ENCODE data around the gene PPM1F. TPM values are rescaled to one million over a fixed set of nuclear protein-coding genes. Genes with fewer than 3 reads are reported as not detected.

PPM1F gene
- total RNA-seq, 2 experiments from 2014 or later = 15.3 to 15.7 TPM

- no peaks in the 10 kb centered on the region for H3K4me1 Mint-ChIP-seq (ENCODE audit: low read depth)
- H3K9me3 Mint-ChIP-seq (ENCODE audit: insufficient read depth) = no peaks in the 10 kb centered on the region
- DNase-seq = no peak
- no peak overlapping the region for H3K27ac Mint-ChIP-seq
- POLR2A ChIA-PET = no interaction called here
- no peak overlapping the region for H3K4me3 Mint-ChIP-seq
- CTCF ChIA-PET = interaction anchor here (0.6 to 1.0 kb wide), 2 partner anchors 14 to 21 kb away, joined by 3 read pairs; no protein-coding TSS in a partner anchor
- no peaks in the 10 kb centered on the region for H3K27me3 Mint-ChIP-seq (ENCODE audit: low read depth)
- ATAC-seq = no peak
- H3K36me3 Mint-ChIP-seq (ENCODE audit: low read depth) = peaks cover 12% of the 10 kb centered on the region
Observed at GRCh38 chr22:21958360-21959273, 6.0 kb upstream of the PPM1F start.

GRCh38 chr22:21951931-21952465, 650 bp downstream of the PPM1F start:
- H3K4me1 Mint-ChIP-seq (ENCODE audit: low read depth) = peaks cover 13% of the 10 kb centered on the region
- H3K36me3 Mint-ChIP-seq (ENCODE audit: low read depth) = peaks cover 3% of the 10 kb centered on the region
- DNase-seq = peak; percentile 47
- CTCF ChIA-PET = interaction anchor here (0.7 to 7.9 kb wide), 27 partner anchors 7 to 396 kb away, joined by 3 to 138 read pairs (median 4); partner anchors contain the start of genes TOP3B and YPEL1
- peak; percentile 16 for ATAC-seq
- H3K4me3 Mint-ChIP-seq = peak overlapping the region; percentile 85
- peak overlapping the region; percentile 57 for H3K27ac Mint-ChIP-seq
- no peaks in the 10 kb centered on the region for H3K9me3 Mint-ChIP-seq (ENCODE audit: insufficient read depth)
- POLR2A ChIA-PET = interaction anchor here (1.0 to 1.9 kb wide), 2 partner anchors 14 to 17 kb away, joined by 3 to 6 read pairs; no protein-coding TSS in a partner anchor
- no peaks in the 10 kb centered on the region for H3K27me3 Mint-ChIP-seq (ENCODE audit: low read depth)

GRCh38 chr22:21951062-21951461, 1.6 kb downstream of the PPM1F start:
- POLR2A ChIA-PET = interaction anchor here (0.6 to 0.8 kb wide), 2 partner anchors 53 to 161 kb away, joined by 3 read pairs; no protein-coding TSS in a partner anchor
- no peak for ATAC-seq
- DNase-seq = no peak
- Mint-ChIP-seq H3K27ac (no peak overlapping the region), H3K9me3 (ENCODE audit: insufficient read depth) (no peaks in the 10 kb centered on the region), H3K27me3 (ENCODE audit: low read depth) (no peaks in the 10 kb centered on the region), H3K4me3 (peak overlapping the region; percentile 37), H3K4me1 (ENCODE audit: low read depth) (peaks cover 13% of the 10 kb centered on the region), H3K36me3 (ENCODE audit: low read depth) (peaks cover 3% of the 10 kb centered on the region)
- CTCF ChIA-PET = interaction anchor here (2.4 to 7.9 kb wide), 2 partner anchors 13 to 31 kb away, joined by 10 to 138 read pairs; partner anchors contain the start of gene TOP3B

DNA sequence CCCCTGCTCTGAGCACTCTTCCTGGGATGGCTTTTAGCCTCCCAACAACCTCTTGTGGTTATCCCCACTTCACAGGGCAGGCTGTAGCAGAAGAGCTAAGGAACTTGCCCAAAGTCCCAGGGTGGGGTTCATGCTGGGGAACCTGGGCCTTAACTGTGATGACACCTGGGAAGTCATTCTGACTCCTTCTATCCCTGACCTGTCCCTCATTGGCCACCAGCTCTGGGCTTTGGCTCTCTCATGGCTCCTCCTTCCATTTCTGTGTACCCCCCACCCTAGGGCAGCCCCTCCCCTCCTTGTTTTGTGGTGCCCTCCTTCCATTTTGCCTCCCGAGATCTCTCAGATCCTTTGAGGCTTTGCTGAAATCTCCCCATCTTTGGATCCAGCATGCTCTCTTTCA, 2.7 kb downstream of the PPM1F start:
- H3K4me3 Mint-ChIP-seq = no peak overlapping the region
- H3K27me3 Mint-ChIP-seq (ENCODE audit: low read depth) = no peaks in the 10 kb centered on the region
- ChIA-PET CTCF (interaction anchor here (7.9 kb wide), 1 partner anchor 12 kb away, joined by 138 read pairs; no protein-coding TSS in a partner anchor), POLR2A (no interaction called here)
- H3K9me3 Mint-ChIP-seq (ENCODE audit: insufficient read depth) = no peaks in the 10 kb centered on the region
- DNase-seq = no peak
- no peak for ATAC-seq
- H3K27ac Mint-ChIP-seq = no peak overlapping the region
- peaks cover 13% of the 10 kb centered on the region for H3K4me1 Mint-ChIP-seq (ENCODE audit: low read depth)
- peaks cover 3% of the 10 kb centered on the region for H3K36me3 Mint-ChIP-seq (ENCODE audit: low read depth)

GRCh38 chr22:21949569-21949918, 3.1 kb downstream of the PPM1F start:
- DNase-seq = no peak
- H3K27ac Mint-ChIP-seq = no peak overlapping the region
- POLR2A ChIA-PET = interaction anchor here (1.2 kb wide), 1 partner anchor 11 kb away, joined by 3 read pairs; no protein-coding TSS in a partner anchor
- H3K4me3 Mint-ChIP-seq = no peak overlapping the region
- peaks cover 3% of the 10 kb centered on the region for H3K36me3 Mint-ChIP-seq (ENCODE audit: low read depth)
- no peaks in the 10 kb centered on the region for H3K27me3 Mint-ChIP-seq (ENCODE audit: low read depth)
- no peak for ATAC-seq
- CTCF ChIA-PET = interaction anchor here (7.9 kb wide), 1 partner anchor 11 kb away, joined by 138 read pairs; no protein-coding TSS in a partner anchor
- H3K4me1 Mint-ChIP-seq (ENCODE audit: low read depth) = peaks cover 13% of the 10 kb centered on the region
- H3K9me3 Mint-ChIP-seq (ENCODE audit: insufficient read depth) = no peaks in the 10 kb centered on the region

DNA sequence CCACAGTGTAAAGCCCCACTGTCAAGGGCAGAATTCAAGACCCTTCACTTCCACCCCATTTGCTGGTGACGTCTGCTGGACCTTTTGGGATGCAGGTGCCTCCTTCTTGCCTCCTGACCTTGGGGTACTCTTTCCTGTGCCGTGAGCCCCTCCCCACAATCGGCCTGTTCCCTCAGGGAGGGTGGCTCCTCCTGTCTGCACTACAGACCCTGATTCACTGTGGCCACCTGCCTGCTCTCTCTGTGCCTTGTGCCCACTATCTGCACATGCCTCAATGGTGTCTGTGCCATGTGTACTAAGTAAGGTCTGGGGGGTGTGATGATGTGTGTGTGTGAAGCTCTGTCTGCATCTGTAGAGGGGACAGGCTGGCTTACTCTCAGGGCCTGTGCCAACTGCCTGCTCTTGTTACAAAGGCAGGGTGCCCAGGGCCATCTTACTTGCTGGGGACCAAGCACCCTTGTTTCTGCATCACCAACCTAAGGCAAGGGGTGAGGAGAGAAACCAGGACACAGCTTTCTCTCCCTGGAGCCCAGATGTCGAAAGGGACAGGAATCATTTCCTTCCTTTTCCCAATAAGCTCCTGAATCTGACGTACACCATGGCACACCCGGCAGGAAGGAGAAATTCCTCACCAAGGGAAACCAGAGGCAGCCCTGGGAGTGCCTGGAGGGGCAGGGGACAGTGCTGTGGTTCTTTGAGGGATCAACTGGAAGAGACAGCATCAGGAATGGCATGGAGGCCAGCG, 3.7 kb downstream of the PPM1F start:
- Mint-ChIP-seq H3K4me1 (ENCODE audit: low read depth) (peaks cover 13% of the 10 kb centered on the region), H3K27me3 (ENCODE audit: low read depth) (no peaks in the 10 kb centered on the region), H3K4me3 (no peak overlapping the region), H3K9me3 (ENCODE audit: insufficient read depth) (no peaks in the 10 kb centered on the region), H3K36me3 (ENCODE audit: low read depth) (peaks cover 3% of the 10 kb centered on the region), H3K27ac (peak overlapping the region; percentile 66)
- DNase-seq (no peak), ATAC-seq (no peak)
- ChIA-PET CTCF (interaction anchor here (7.9 kb wide), 1 partner anchor 11 kb away, joined by 138 read pairs; no protein-coding TSS in a partner anchor), POLR2A (interaction anchor here (1.2 kb wide), 1 partner anchor 11 kb away, joined by 3 read pairs; no protein-coding TSS in a partner anchor)

DNA sequence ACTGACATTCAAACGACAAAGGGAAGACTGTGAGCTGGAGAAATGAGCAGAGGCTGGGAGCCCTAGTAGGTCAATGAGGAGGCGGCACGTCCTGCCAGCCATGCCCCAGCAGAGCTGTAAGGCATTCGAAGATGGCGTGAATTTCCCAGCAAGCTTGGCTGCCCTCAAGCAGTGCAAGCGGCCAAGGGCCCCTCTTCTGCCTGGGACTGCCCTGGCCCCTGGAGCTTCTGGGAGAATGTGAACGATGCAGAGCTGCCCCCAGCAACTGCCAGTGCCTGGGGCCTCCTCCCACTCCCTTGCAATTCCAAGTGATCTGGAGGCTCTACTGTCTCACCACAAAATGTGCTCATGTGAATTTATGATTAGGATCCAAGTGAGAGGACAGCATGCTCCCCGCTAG, 4.3 kb downstream of the PPM1F start:
- DNase-seq = no peak
- H3K4me1 Mint-ChIP-seq (ENCODE audit: low read depth) = peaks cover 13% of the 10 kb centered on the region
- peaks cover 3% of the 10 kb centered on the region for H3K36me3 Mint-ChIP-seq (ENCODE audit: low read depth)
- ATAC-seq = no peak
- POLR2A ChIA-PET = interaction anchor here (1.2 kb wide), 1 partner anchor 10 kb away, joined by 3 read pairs; no protein-coding TSS in a partner anchor
- no peak overlapping the region for H3K4me3 Mint-ChIP-seq
- no peaks in the 10 kb centered on the region for H3K9me3 Mint-ChIP-seq (ENCODE audit: insufficient read depth)
- no peaks in the 10 kb centered on the region for H3K27me3 Mint-ChIP-seq (ENCODE audit: low read depth)
- CTCF ChIA-PET = interaction anchor here (1.3 to 7.9 kb wide), 2 partner anchors 10 to 24 kb away, joined by 5 to 138 read pairs; no protein-coding TSS in a partner anchor
- H3K27ac Mint-ChIP-seq = no peak overlapping the region

- CTCF ChIA-PET = interaction anchor here (1.3 to 7.9 kb wide), 2 partner anchors 9 to 25 kb away, joined by 5 to 138 read pairs; no protein-coding TSS in a partner anchor
- Mint-ChIP-seq H3K27me3 (ENCODE audit: low read depth) (no peaks in the 10 kb centered on the region), H3K4me3 (no peak overlapping the region), H3K27ac (no peak overlapping the region), H3K36me3 (ENCODE audit: low read depth) (peaks cover 3% of the 10 kb centered on the region), H3K4me1 (ENCODE audit: low read depth) (peaks cover 16% of the 10 kb centered on the region), H3K9me3 (ENCODE audit: insufficient read depth) (no peaks in the 10 kb centered on the region)
- DNase-seq = no peak
- ATAC-seq = no peak
- POLR2A ChIA-PET = no interaction called here
Observed at GRCh38 chr22:21947040-21948014, 5.3 kb downstream of the PPM1F start.

- ChIA-PET POLR2A (no interaction called here), CTCF (interaction anchor here (7.9 kb wide), 1 partner anchor 8 kb away, joined by 138 read pairs; no protein-coding TSS in a partner anchor)
- ATAC-seq (no peak), DNase-seq (no peak)
- H3K9me3 Mint-ChIP-seq (ENCODE audit: insufficient read depth) = no peaks in the 10 kb centered on the region
- no peak overlapping the region for H3K4me3 Mint-ChIP-seq
- peaks cover 3% of the 10 kb centered on the region for H3K36me3 Mint-ChIP-seq (ENCODE audit: low read depth)
- no peaks in the 10 kb centered on the region for H3K27me3 Mint-ChIP-seq (ENCODE audit: low read depth)
- peaks cover 20% of the 10 kb centered on the region for H3K4me1 Mint-ChIP-seq (ENCODE audit: low read depth)
- H3K27ac Mint-ChIP-seq = no peak overlapping the region
Observed at GRCh38 chr22:21946262-21946925, 6.3 kb downstream of the PPM1F start.
